ENCODE results near the gene POP7. TPM values are rescaled to one million over a fixed set of nuclear protein-coding genes. Genes with fewer than 3 reads are reported as not detected.

POP7 gene
- total and polyA plus RNA-seq, 5 experiments from 2014 or later: 16.9 to 41.7 (median 32.6) TPM

GRCh38 chr7:100745184-100745583 lies 39.3 kb downstream of the POP7 start:
- Mint-ChIP-seq H3K4me1 (peaks cover 3 to 7% (median 5%) of the 10 kb centered on the region in 4 donors), H3K27ac (peak overlapping the region in 4 of 10 donors; percentile 67 to 83 (median 75))

GRCh38 chr7:100752994-100753393 lies 47.1 kb downstream of the POP7 start:
- H3K4me1 Mint-ChIP-seq: no peaks in the 10 kb centered on the region
- H3K27me3 Mint-ChIP-seq: peaks cover 12 to 41% (median 16%) of the 10 kb centered on the region in 5 donors
- no peak overlapping the region for H3K4me3 Mint-ChIP-seq
- H3K36me3 Mint-ChIP-seq: no peaks in the 10 kb centered on the region
- ATAC-seq: no peak
- DNase-seq: no peak
- no peak overlapping the region for H3K27ac Mint-ChIP-seq
- POLR2A ChIA-PET: no interaction called here
- peaks cover 0 to 3% (median 0%) of the 10 kb centered on the region in 9 donors for H3K9me3 Mint-ChIP-seq

More at GRCh38 chr7:100745184-100745583, 39.3 kb downstream of the POP7 start:
- POLR2A ChIA-PET: no interaction called here
- no peaks in the 10 kb centered on the region for H3K36me3 Mint-ChIP-seq
- peak overlapping the region in 9 of 10 donors; percentile 48 to 86 (median 75) for H3K4me3 Mint-ChIP-seq
- ATAC-seq (peak; percentile 86 to 87), DNase-seq (peak in 8 of 10 donors; percentile 8 to 77 (median 38))
- peaks cover 4 to 39% (median 10%) of the 10 kb centered on the region in 5 donors for H3K27me3 Mint-ChIP-seq
- peaks cover 0 to 10% (median 3%) of the 10 kb centered on the region in 9 donors for H3K9me3 Mint-ChIP-seq

DNA sequence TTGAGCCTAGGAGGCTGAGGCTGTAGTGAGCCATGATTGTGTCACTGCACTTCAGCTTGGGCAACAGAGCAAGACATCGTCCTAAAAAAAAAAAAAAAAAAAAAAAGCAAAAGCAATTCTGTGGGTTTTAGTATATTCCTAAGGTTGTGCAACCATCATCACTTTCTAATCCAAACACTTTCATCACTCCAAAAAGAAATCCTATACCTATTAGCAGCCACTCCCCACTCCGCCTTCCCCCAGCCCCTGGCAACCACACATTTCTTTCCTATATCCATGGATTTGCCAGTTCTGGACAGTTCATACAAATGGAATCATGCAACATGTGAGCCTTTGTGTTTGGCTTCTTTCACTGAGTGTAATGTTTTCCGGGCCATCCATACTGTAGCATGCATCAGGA lies 47.8 kb downstream of the POP7 start:
- Mint-ChIP-seq H3K4me1 (no peaks in the 10 kb centered on the region), H3K27me3 (peaks cover 9 to 34% (median 13%) of the 10 kb centered on the region in 5 donors), H3K27ac (no peak overlapping the region), H3K9me3 (peaks cover 0 to 3% (median 0%) of the 10 kb centered on the region in 9 donors), H3K4me3 (no peak overlapping the region), H3K36me3 (no peaks in the 10 kb centered on the region)
- ATAC-seq (no peak), DNase-seq (no peak)
- POLR2A ChIA-PET: no interaction called here

Other genes with a start within 250 kb of the POP7 start
- gene SPACDR, start 241.9 kb upstream of the POP7 start, total RNA-seq: 1 to 10 TPM; 4.0 to 4.5 TPM
- gene SPACDR, start 241.9 kb upstream of the POP7 start, polyA plus RNA-seq: under 1 TPM in 2 of 3 donors, not detected in 1; 0.28 to 0.56 TPM
- 100 to 1,000 TPM; 128 to 129 TPM for gene TSC22D4, start 226.9 kb upstream of the POP7 start, total RNA-seq
- gene TSC22D4, start 226.9 kb upstream of the POP7 start, polyA plus RNA-seq: 10 to 100 TPM; 30.3 to 35.9 (median 31.0) TPM
- gene NYAP1, start 222.2 kb upstream of the POP7 start, total RNA-seq: under 1 TPM in 1 of 2 experiments, not detected in 1; 0.44 TPM
- not detected for gene NYAP1, start 222.2 kb upstream of the POP7 start, polyA plus RNA-seq
- gene AGFG2, start 166.9 kb upstream of the POP7 start, total RNA-seq: 10 to 100 TPM; 19.0 to 22.0 TPM
- gene AGFG2, start 166.9 kb upstream of the POP7 start, polyA plus RNA-seq: 10 to 100 TPM in 2 of 3 donors, 1 to 10 TPM in 1; 5.8 to 13.6 (median 11.5) TPM
- 100 to 1,000 TPM; 102 to 118 TPM for gene SAP25, start 132.2 kb upstream of the POP7 start, total RNA-seq
- under 1 TPM in 1 of 3 donors, not detected in 2; 0.42 TPM for gene SAP25, start 132.2 kb upstream of the POP7 start, polyA plus RNA-seq
- 100 to 1,000 TPM; 447 to 454 TPM for gene LRCH4, start 120.0 kb upstream of the POP7 start, total RNA-seq
- gene LRCH4, start 120.0 kb upstream of the POP7 start, polyA plus RNA-seq: 100 to 1,000 TPM; 131 to 180 (median 153) TPM
- 1 to 10 TPM; 2.5 to 3.6 TPM for gene FBXO24, start 119.8 kb upstream of the POP7 start, total RNA-seq
- under 1 TPM; 0.60 to 0.95 (median 0.61) TPM for gene FBXO24, start 119.8 kb upstream of the POP7 start, polyA plus RNA-seq
- 10 to 100 TPM in 1 of 2 experiments, 1 to 10 TPM in 1; 8.3 to 12.5 TPM for gene PCOLCE, start 103.8 kb upstream of the POP7 start, total RNA-seq
- gene PCOLCE, start 103.8 kb upstream of the POP7 start, polyA plus RNA-seq: 1 to 10 TPM in 1 of 3 donors, under 1 TPM in 2; 0.25 to 1.3 (median 0.64) TPM
- gene MOSPD3, start 93.6 kb upstream of the POP7 start, total RNA-seq: 10 to 100 TPM; 13.0 to 16.4 TPM
- gene MOSPD3, start 93.6 kb upstream of the POP7 start, polyA plus RNA-seq: 10 to 100 TPM; 16.0 to 21.0 (median 20.0) TPM
- 1 to 10 TPM; 2.6 to 5.9 TPM for gene TFR2, start 64.6 kb upstream of the POP7 start, total RNA-seq
- 1 to 10 TPM in 1 of 3 donors, under 1 TPM in 2; 0.51 to 1.3 (median 0.79) TPM for gene TFR2, start 64.6 kb upstream of the POP7 start, polyA plus RNA-seq
- not detected for gene ACTL6B, start 49.7 kb upstream of the POP7 start, total RNA-seq
- not detected for gene ACTL6B, start 49.7 kb upstream of the POP7 start, polyA plus RNA-seq
- gene GNB2, start 32.4 kb upstream of the POP7 start, total RNA-seq: 100 to 1,000 TPM; 117 to 118 TPM
- 10 to 100 TPM; 34.8 to 42.4 (median 42.1) TPM for gene GNB2, start 32.4 kb upstream of the POP7 start, polyA plus RNA-seq
- gene GIGYF1, start 11.9 kb upstream of the POP7 start, total RNA-seq: 100 to 1,000 TPM; 118 to 122 TPM
- 1 to 10 TPM in 2 of 3 donors, under 1 TPM in 1; 0.83 to 3.0 (median 1.0) TPM for gene GIGYF1, start 11.9 kb upstream of the POP7 start, polyA plus RNA-seq
- not detected for gene EPO, start 14.3 kb downstream of the POP7 start, total RNA-seq
- not detected for gene EPO, start 14.3 kb downstream of the POP7 start, polyA plus RNA-seq
- not detected for gene ZAN, start 27.5 kb downstream of the POP7 start, total RNA-seq
- gene ZAN, start 27.5 kb downstream of the POP7 start, polyA plus RNA-seq: under 1 TPM in 1 of 3 donors, not detected in 2; 0.05 TPM
- 10 to 100 TPM; 11.8 to 12.3 TPM for gene EPHB4, start 121.4 kb downstream of the POP7 start, total RNA-seq
- under 1 TPM in 2 of 3 donors, not detected in 1; 0.18 to 0.46 TPM for gene EPHB4, start 121.4 kb downstream of the POP7 start, polyA plus RNA-seq
- gene SLC12A9, start 146.6 kb downstream of the POP7 start, total RNA-seq: 10 to 100 TPM; 66.9 to 74.7 TPM
- gene SLC12A9, start 146.6 kb downstream of the POP7 start, polyA plus RNA-seq: 1 to 10 TPM; 6.8 to 9.4 (median 8.0) TPM
- 10 to 100 TPM; 14.3 to 16.2 TPM for gene TRIP6, start 161.3 kb downstream of the POP7 start, total RNA-seq
- gene TRIP6, start 161.3 kb downstream of the POP7 start, polyA plus RNA-seq: 1 to 10 TPM; 3.4 to 6.0 (median 4.9) TPM
- 100 to 1,000 TPM; 263 to 267 TPM for gene SRRT, start 169.0 kb downstream of the POP7 start, total RNA-seq
- 10 to 100 TPM; 51.1 to 69.4 (median 63.2) TPM for gene SRRT, start 169.0 kb downstream of the POP7 start, polyA plus RNA-seq
- gene UFSP1, start 183.6 kb downstream of the POP7 start, total RNA-seq: 10 to 100 TPM in 1 of 2 experiments, 1 to 10 TPM in 1; 6.5 to 10.9 TPM
- 1 to 10 TPM; 1.1 to 2.7 (median 1.7) TPM for gene UFSP1, start 183.6 kb downstream of the POP7 start, polyA plus RNA-seq
- gene ACHE, start 189.8 kb downstream of the POP7 start, total RNA-seq: under 1 TPM; 0.19 to 0.52 TPM
- not detected for gene ACHE, start 189.8 kb downstream of the POP7 start, polyA plus RNA-seq
- not detected for gene MUC3A, start 243.4 kb downstream of the POP7 start, total RNA-seq
- not detected for gene MUC3A, start 243.4 kb downstream of the POP7 start, polyA plus RNA-seq

All from naive thymus-derived CD8-positive, alpha-beta T cell (primary cell).